HG03280 (cell line): ENCODE results near the gene NCOA4.
"Not testable (repeated sequence)": the region's sequence is repeated elsewhere in the genome, so short reads cannot be mapped to it uniquely, and the experiment has no call there.

ENCODE experiments used
- ATAC-seq: cut with Tn5 transposase; IDR thresholded peaks from one replicate; pipeline ENCODE4 v1.9.1; 2021; ENCODE audit warnings: mild to moderate bottlenecking, moderate library complexity; ENCODE audit not compliant: unreplicated experiment

The NCOA4 gene

GRCh38 chr10:45985590-45985989 lies 44.8 kb downstream of the NCOA4 start:
- not testable (repeated sequence) for ATAC-seq

GRCh38 chr10:45984473-45984872 lies 46.0 kb downstream of the NCOA4 start:
- not testable (repeated sequence) for ATAC-seq

GRCh38 chr10:45983538-45984186 lies 46.8 kb downstream of the NCOA4 start:
- not testable (repeated sequence) for ATAC-seq

- ATAC-seq: not testable (repeated sequence)
Measured at GRCh38 chr10:45981367-45981766, 49.1 kb downstream of the NCOA4 start.

- peak; percentile 79 for ATAC-seq
Measured at GRCh38 chr10:45978554-45978953, 51.9 kb downstream of the NCOA4 start.

- not testable (repeated sequence) for ATAC-seq
Measured at GRCh38 chr10:45974041-45974440, 56.4 kb downstream of the NCOA4 start.

- ATAC-seq: not testable (repeated sequence)
Measured at GRCh38 chr10:45972813-45973169, 57.6 kb downstream of the NCOA4 start.

- peak; percentile 69 for ATAC-seq
Measured at GRCh38 chr10:45972106-45972812, 58.2 kb downstream of the NCOA4 start, which contains the start of gene TIMM23. Gene TIMM23 (plus strand): TSS chr10:45972489. CDS start chr10:45972625, 136 bp downstream.

- peak; percentile 34 for ATAC-seq
Measured at GRCh38 chr10:45971742-45972105, 58.7 kb downstream of the NCOA4 start.

- not testable (repeated sequence) for ATAC-seq
Measured at GRCh38 chr10:45971019-45971418, 59.4 kb downstream of the NCOA4 start.

- ATAC-seq: not testable (repeated sequence)
Measured at GRCh38 chr10:45962686-45963452, 67.6 kb downstream of the NCOA4 start.

- ATAC-seq: not testable (repeated sequence)
Measured at GRCh38 chr10:45957928-45958327, 72.5 kb downstream of the NCOA4 start.

GRCh38 chr10:45956634-45957033 lies 73.8 kb downstream of the NCOA4 start:
- not testable (repeated sequence) for ATAC-seq
